Erythroblast (primary cell): ENCODE data around the gene METTL9.
A peak's percentile ranks its signal among the peaks of the same experiment; 100 is the strongest.
"Not testable (repeated sequence)": the region's sequence is repeated elsewhere in the genome, so short reads cannot be mapped to it uniquely, and the experiment has no call there.

Experiments
- DNase-seq, 2 experiments: peaks; one replicate each; lab custom pipeline; 2025; lab: John Stamatoyannopoulos, UW
- GATA1 ChIP-seq: IDR thresholded peaks from 2 replicates; pipeline ENCODE4 v1.6.1; 2011; ENCODE audit warnings: low read depth, mild to moderate bottlenecking, control low read depth, low read length, moderate library complexity
- POLR2A ChIP-seq: IDR thresholded peaks from 2 replicates; pipeline ENCODE4 v1.6.1; 2011; ENCODE audit warnings: mild to moderate bottlenecking, low read length

Gene METTL9

GRCh38 chr16:21683184-21683583, 83.8 kb downstream of the METTL9 start:
- DNase-seq = no peak
- TF ChIP-seq POLR2A (no peak), GATA1 (no peak)

GRCh38 chr16:21684199-21684598, 84.8 kb downstream of the METTL9 start:
- TF ChIP-seq GATA1 = no peak
- no peak for TF ChIP-seq POLR2A
- DNase-seq = peak; percentile 49 to 68

- DNase-seq = no peak
Measured at GRCh38 chr16:21685034-21685455, 85.7 kb downstream of the METTL9 start.

GRCh38 chr16:21689107-21689506, 89.7 kb downstream of the METTL9 start:
- no peak for DNase-seq
- no peak for TF ChIP-seq GATA1
- no peak for TF ChIP-seq POLR2A

More at GRCh38 chr16:21685034-21685455, 85.7 kb downstream of the METTL9 start:
- TF ChIP-seq POLR2A = no peak
- no peak for TF ChIP-seq GATA1

GRCh38 chr16:21690967-21691366, 91.6 kb downstream of the METTL9 start:
- DNase-seq = not testable (repeated sequence)

GRCh38 chr16:21694609-21695008, 95.2 kb downstream of the METTL9 start:
- TF ChIP-seq POLR2A (no peak), GATA1 (no peak)
- no peak for DNase-seq

- no peak for TF ChIP-seq POLR2A
- no peak for TF ChIP-seq GATA1
- DNase-seq = no peak
Measured at GRCh38 chr16:21697032-21697431, 97.7 kb downstream of the METTL9 start.

- no peak for DNase-seq
- TF ChIP-seq GATA1 = no peak
- no peak for TF ChIP-seq POLR2A
Measured at GRCh38 chr16:21698169-21699032, 99.0 kb downstream of the METTL9 start.

- TF ChIP-seq POLR2A (no peak), GATA1 (no peak)
- DNase-seq = no peak
Measured at GRCh38 chr16:21701271-21701670, 101.9 kb downstream of the METTL9 start.

GRCh38 chr16:21702276-21702675, 102.9 kb downstream of the METTL9 start:
- TF ChIP-seq POLR2A (no peak), GATA1 (no peak)
- DNase-seq = no peak

GRCh38 chr16:21703156-21703555, 103.8 kb downstream of the METTL9 start:
- TF ChIP-seq POLR2A (no peak), GATA1 (no peak)
- no peak for DNase-seq

GRCh38 chr16:21703589-21704174, 104.3 kb downstream of the METTL9 start:
- no peak for TF ChIP-seq POLR2A

GRCh38 chr16:21704266-21704665, 104.9 kb downstream of the METTL9 start:
- DNase-seq = no peak
- no peak for TF ChIP-seq GATA1
- TF ChIP-seq POLR2A = no peak

More at GRCh38 chr16:21703589-21704174, 104.3 kb downstream of the METTL9 start:
- DNase-seq = no peak

GRCh38 chr16:21704733-21705132, 105.4 kb downstream of the METTL9 start:
- no peak for DNase-seq
- no peak for TF ChIP-seq POLR2A
- no peak for TF ChIP-seq GATA1
